Ramos (cell line): Measurements from ENCODE around the gene CDH24.

ENCODE experiments used
- in situ Hi-C: fragments of 300-500 bp; cut with MboI; formaldehyde crosslinking; loops from one replicate; pipeline ENCODE4 v1.14.3; 2022; ENCODE audit warnings: low sequenced_read_pairs; ENCODE audit not compliant: unreplicated experiment

CDH24 gene

GRCh38 chr14:23002592-23002991, 54.7 kb downstream of the CDH24 start:
- in situ Hi-C loops = no loop called here

DNA sequence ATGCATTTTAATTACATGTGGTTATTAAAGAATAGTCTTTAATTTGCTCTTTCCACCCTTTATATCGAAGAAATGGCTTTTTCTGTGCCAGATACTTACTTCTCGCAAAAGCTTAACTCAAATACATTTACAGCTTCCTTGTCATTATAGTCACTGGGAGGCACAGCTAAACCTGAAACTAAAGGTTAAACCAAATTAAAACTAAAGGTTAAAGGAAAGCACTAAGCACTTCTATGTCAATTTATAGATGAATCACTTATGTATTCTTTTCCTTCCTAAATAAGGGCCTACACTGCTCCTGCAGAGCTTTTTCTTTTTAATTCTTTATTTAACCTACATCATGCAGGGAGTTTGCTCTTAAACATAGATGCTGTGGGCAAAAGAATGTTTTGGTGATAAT, 56.5 kb downstream of the CDH24 start:
- in situ Hi-C loops = no loop called here

- in situ Hi-C loops = no loop called here
Observed at GRCh38 chr14:22998329-22999012, 58.8 kb downstream of the CDH24 start.

DNA sequence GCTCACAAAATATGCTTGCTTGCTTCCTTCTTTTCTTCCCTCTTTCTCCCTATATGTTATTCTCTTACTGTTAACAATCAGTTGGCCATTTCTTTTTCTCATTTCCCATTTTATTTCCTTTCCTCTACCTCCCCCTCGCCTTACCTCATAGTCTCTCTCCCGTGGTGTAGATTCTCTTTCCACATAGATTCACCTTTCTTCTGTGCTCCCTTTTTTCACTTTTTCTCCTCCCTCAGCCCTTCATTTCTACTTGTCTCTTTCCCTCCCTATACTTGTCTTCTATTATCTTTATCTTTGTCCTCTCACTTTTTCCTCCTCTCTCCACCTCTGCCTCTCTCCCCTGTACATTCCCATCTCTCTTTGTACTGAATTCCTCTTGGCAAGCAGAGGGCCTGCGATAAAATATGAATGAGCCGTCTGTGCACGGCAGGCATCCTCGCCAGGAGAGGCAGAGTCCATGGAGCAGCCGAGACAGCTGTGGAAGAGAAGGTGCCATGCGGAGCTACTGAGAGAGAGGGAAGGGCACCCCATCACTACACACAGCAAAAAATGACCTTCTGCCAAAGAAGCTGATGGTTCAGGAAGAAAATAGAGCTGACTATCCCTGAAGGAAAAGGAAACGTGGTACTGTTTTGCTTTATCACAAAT, 59.5 kb downstream of the CDH24 start:
- in situ Hi-C loops = no loop called here
